HEK293 (cell line): ENCODE measurements around the gene EXOSC2.

Source experiments
- CTCF ChIA-PET: fragments of 350-600 bp; formaldehyde crosslinking; extraction: SDS; loops from one replicate; lab custom pipeline; 2021; ENCODE audit warnings: antibody characterized with exemption; lab: Yijun Ruan, JAX
- POLR2A ChIA-PET: fragments of 300-600 bp; formaldehyde crosslinking; extraction: SDS; loops from one replicate; lab custom pipeline; 2020; ENCODE audit warnings: antibody characterized with exemption, inconsistent platforms; lab: Yijun Ruan, JAX
- H3K27ac ChIP-seq: fragments of 200-500 bp; sonication (Bioruptor generic); 2 replicates; pipeline ENCODE4 v1.5.1; 2014; ENCODE audit warnings: low read depth, low read length, control low read depth, inconsistent platforms; ENCODE audit errors: extremely low read depth
- H3K36me3 ChIP-seq, 2 experiments: fragments of 200-500 bp in 1 of 2; sonication (Bioruptor generic) in 1 of 2; 1 replicate in 1 of 2; 2 replicates in 1 of 2; pipeline ENCODE4 v1.5.1; 2014 to 2017; ENCODE audit warnings: inconsistent platforms in 2 of 2, low read length in 2 of 2; ENCODE audit not compliant: control insufficient read depth in 2 of 2, insufficient read depth in 1 of 2
- H3K4me1 ChIP-seq: fragments of 200-500 bp; sonication (Bioruptor generic); 2 replicates; pipeline ENCODE4 v1.5.1; 2014; ENCODE audit warnings: mild to moderate bottlenecking, low read length, inconsistent platforms; ENCODE audit not compliant: control insufficient read depth, insufficient read depth
- H3K4me3 ChIP-seq: 2 replicates; pipeline ENCODE4 v1.5.1; 2011; ENCODE audit warnings: low read depth, mild to moderate bottlenecking, control low read depth, low read length, moderate library complexity
- H3K9me3 ChIP-seq: fragments of 200-500 bp; sonication (Bioruptor generic); 2 replicates; pipeline ENCODE4 v1.5.1; 2014; ENCODE audit warnings: low read depth, low read length, inconsistent platforms; ENCODE audit not compliant: control insufficient read depth, insufficient read depth
- BCL11B ChIP-seq: fragments of 450-650 bp; formaldehyde crosslinking; IDR thresholded peaks from 2 replicates; pipeline ENCODE4 v1.5.1; 2016; ENCODE audit warnings: low read depth, missing biosample characterization, missing genetic modification characterization
- HOXD13 ChIP-seq: sonication (generic); formaldehyde crosslinking; IDR thresholded peaks from 2 replicates; pipeline ENCODE4 v1.8.0; 2022; ENCODE audit warnings: missing genetic modification reagents, borderline replicate concordance
- KLF8 ChIP-seq: fragments of 450-650 bp; formaldehyde crosslinking; IDR thresholded peaks from 2 replicates; pipeline ENCODE4 v1.5.1; 2016; ENCODE audit warnings: missing biosample characterization, missing genetic modification characterization
- SCRT1 ChIP-seq: fragments of 450-650 bp; formaldehyde crosslinking; IDR thresholded peaks from 2 replicates; pipeline ENCODE4 v1.5.1; 2016; ENCODE audit warnings: missing biosample characterization, missing genetic modification characterization, borderline replicate concordance
- SETDB1 ChIP-seq: IDR thresholded peaks from one replicate; pipeline ENCODE4 v1.6.1; 2017; ENCODE audit warnings: mild to moderate bottlenecking, low read length, moderate library complexity, mixed read lengths; ENCODE audit not compliant: insufficient read length
- ZBTB17 ChIP-seq: fragments of 450-650 bp; formaldehyde crosslinking; IDR thresholded peaks from 2 replicates; pipeline ENCODE4 v1.5.1; 2016; ENCODE audit warnings: missing biosample characterization, missing genetic modification characterization
- ZBTB48 ChIP-seq: fragments of 450-650 bp; formaldehyde crosslinking; IDR thresholded peaks from 2 replicates; pipeline ENCODE4 v1.5.1; 2016; ENCODE audit warnings: missing biosample characterization, missing genetic modification characterization
- ZNF121 ChIP-seq: fragments of 450-650 bp; formaldehyde crosslinking; IDR thresholded peaks from 2 replicates; pipeline ENCODE4 v1.5.1; 2016; ENCODE audit warnings: missing biosample characterization, missing genetic modification characterization
- ZNF155 ChIP-seq: fragments of 450-650 bp; formaldehyde crosslinking; IDR thresholded peaks from 2 replicates; pipeline ENCODE4 v1.5.1; 2016; ENCODE audit warnings: missing biosample characterization, missing genetic modification characterization
- ZNF175 ChIP-seq: fragments of 450-650 bp; formaldehyde crosslinking; IDR thresholded peaks from 2 replicates; pipeline ENCODE4 v1.5.1; 2016; ENCODE audit warnings: missing biosample characterization, missing genetic modification characterization
- ZNF221 ChIP-seq: fragments of 450-650 bp; formaldehyde crosslinking; IDR thresholded peaks from 2 replicates; pipeline ENCODE4 v1.5.1; 2017; ENCODE audit warnings: missing biosample characterization, missing genetic modification characterization, borderline replicate concordance
- ZNF26 ChIP-seq: fragments of 450-650 bp; formaldehyde crosslinking; IDR thresholded peaks from 2 replicates; pipeline ENCODE4 v1.5.1; 2016; ENCODE audit warnings: missing biosample characterization, missing genetic modification characterization
- ZNF366 ChIP-seq: fragments of 450-650 bp; formaldehyde crosslinking; conservative IDR thresholded peaks from 2 replicates; pipeline ENCODE4 v1.5.1; 2016; ENCODE audit warnings: missing biosample characterization, missing genetic modification characterization
- ZNF416 ChIP-seq: fragments of 450-650 bp; formaldehyde crosslinking; IDR thresholded peaks from 2 replicates; pipeline ENCODE4 v1.5.1; 2016; ENCODE audit warnings: missing biosample characterization, missing genetic modification characterization
- ZNF449 ChIP-seq: fragments of 450-650 bp; formaldehyde crosslinking; IDR thresholded peaks from 2 replicates; pipeline ENCODE4 v1.5.1; 2017; ENCODE audit warnings: missing biosample characterization, mild to moderate bottlenecking, missing genetic modification characterization, moderate library complexity
- ZNF623 ChIP-seq: fragments of 450-650 bp; formaldehyde crosslinking; IDR thresholded peaks from 2 replicates; pipeline ENCODE4 v1.5.1; 2016; ENCODE audit warnings: missing biosample characterization, missing genetic modification characterization
- ZNF624 ChIP-seq: fragments of 450-650 bp; formaldehyde crosslinking; IDR thresholded peaks from 2 replicates; pipeline ENCODE4 v1.5.1; 2017; ENCODE audit warnings: missing biosample characterization, missing genetic modification characterization
- ZNF654 ChIP-seq: fragments of 450-650 bp; formaldehyde crosslinking; IDR thresholded peaks from 2 replicates; pipeline ENCODE4 v1.5.1; 2016; ENCODE audit warnings: low read depth, missing biosample characterization, missing genetic modification characterization
- ZNF664 ChIP-seq: fragments of 450-650 bp; formaldehyde crosslinking; IDR thresholded peaks from 2 replicates; pipeline ENCODE4 v1.5.1; 2016; ENCODE audit warnings: missing biosample characterization, missing genetic modification characterization

The EXOSC2 gene

GRCh38 chr9:130738281-130738680 lies 44.7 kb downstream of the EXOSC2 start:
- H3K27ac ChIP-seq = no peak overlapping the region
- H3K9me3 ChIP-seq = no peaks in the 10 kb centered on the region
- POLR2A ChIA-PET = interaction anchor here (0.5 kb wide), 2 partner anchors 208 to 489 kb away, joined by 3 to 4 read pairs; no protein-coding TSS in a partner anchor
- no peak for TF ChIP-seq ZNF624 (tag by site-specific recombination)
- H3K4me3 ChIP-seq = no peak overlapping the region
- no peaks in the 10 kb centered on the region for H3K4me1 ChIP-seq
- H3K36me3 ChIP-seq = no peaks in the 10 kb centered on the region
- CTCF ChIA-PET = no interaction called here

GRCh38 chr9:130739081-130739480 lies 45.5 kb downstream of the EXOSC2 start:
- H3K27ac ChIP-seq = no peak overlapping the region
- no peaks in the 10 kb centered on the region for H3K4me1 ChIP-seq
- TF ChIP-seq ZNF664 (0 out of 2 replicates have a peak, but pooled peaks have one; percentile 8), ZNF449 (tag by site-specific recombination) (no peak), BCL11B (tag by site-specific recombination) (no peak), ZNF366 (tag by site-specific recombination) (no peak), ZNF121 (tag by site-specific recombination) (0 out of 2 replicates have a peak, but pooled peaks have one; percentile 15), ZBTB48 (no peak)
- POLR2A ChIA-PET = interaction anchor here (0.7 kb wide), 1 partner anchor 50 kb away, joined by 3 read pairs; no protein-coding TSS in a partner anchor
- H3K9me3 ChIP-seq = no peaks in the 10 kb centered on the region
- CTCF ChIA-PET = interaction anchor here (0.6 kb wide), 2 partner anchors 854 to 1859 kb away, joined by 3 to 6 read pairs; no protein-coding TSS in a partner anchor
- H3K36me3 ChIP-seq = no peaks in the 10 kb centered on the region
- H3K4me3 ChIP-seq = no peak overlapping the region

DNA sequence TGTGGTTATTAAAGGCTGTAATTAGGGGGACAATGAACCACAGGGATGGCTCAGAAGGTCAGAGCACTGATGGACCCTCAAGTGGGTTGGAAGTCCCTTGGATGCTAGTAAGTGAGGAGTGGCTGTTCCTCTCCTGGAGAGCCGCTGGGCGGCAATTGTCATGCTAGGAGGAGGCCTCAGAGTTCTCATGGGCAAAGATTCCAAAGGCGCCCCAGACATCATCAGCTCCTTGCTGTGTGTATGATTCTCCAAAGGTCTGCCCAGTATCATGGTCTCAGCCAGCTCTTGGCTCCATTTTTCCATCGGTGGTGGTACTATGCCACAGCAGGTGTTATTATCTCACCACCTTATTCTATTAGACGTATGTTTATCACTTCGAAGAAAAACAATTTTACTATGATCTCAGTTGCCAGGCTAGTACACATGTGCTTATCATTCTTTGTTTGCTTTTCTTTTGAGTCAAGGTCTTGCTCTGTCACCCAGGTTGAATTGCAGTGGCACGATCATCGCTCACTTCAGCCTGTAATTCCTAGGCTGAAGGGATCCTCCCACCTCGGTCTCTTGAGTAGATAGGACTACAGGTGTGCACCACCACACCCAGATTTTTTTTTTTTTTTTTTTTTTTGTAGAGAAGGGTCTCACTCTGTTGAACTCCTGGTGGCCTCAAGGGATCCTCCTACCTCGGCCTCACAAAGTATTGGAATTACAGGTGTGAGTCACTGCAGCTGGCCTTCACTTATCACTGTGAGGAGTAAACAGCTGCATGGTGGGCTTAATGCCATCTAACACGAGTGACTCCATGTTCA lies 46.8 kb downstream of the EXOSC2 start:
- TF ChIP-seq ZNF416 (no peak), HOXD13 (CRISPR knock-in tag) (no peak), KLF8 (tag by site-specific recombination) (no peak), ZNF654 (no peak), SCRT1 (tag by site-specific recombination) (no peak), ZNF155 (no peak), ZBTB17 (tag by site-specific recombination) (0 out of 2 replicates have a peak, but pooled peaks have one; percentile 30), ZNF623 (tag by site-specific recombination) (no peak), ZNF175 (tag by site-specific recombination) (no peak)
- H3K4me3 ChIP-seq = no peak overlapping the region

DNA sequence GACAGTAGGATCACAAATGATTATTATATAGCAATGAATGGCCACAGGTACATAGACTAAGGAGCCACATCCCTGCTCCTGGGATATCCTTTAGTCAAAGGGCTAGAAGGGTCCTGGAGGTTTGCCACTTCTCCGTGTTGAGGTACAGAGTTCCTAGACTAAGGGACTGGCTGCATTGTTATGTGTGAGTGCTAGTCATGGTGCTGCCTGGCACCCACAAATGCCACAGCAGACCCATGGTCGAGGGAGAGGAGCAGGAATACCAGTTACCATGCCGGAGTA lies 47.4 kb downstream of the EXOSC2 start:
- H3K4me1 ChIP-seq = no peaks in the 10 kb centered on the region
- H3K27ac ChIP-seq = no peak overlapping the region
- no peak overlapping the region for H3K4me3 ChIP-seq
- TF ChIP-seq ZNF26 (tag by site-specific recombination) (0 out of 2 replicates have a peak, but pooled peaks have one; percentile 9), SETDB1 (no peak), ZNF221 (tag by site-specific recombination) (no peak)
- POLR2A ChIA-PET = interaction anchor here (0.7 kb wide), 1 partner anchor 303 kb away, joined by 4 read pairs; no protein-coding TSS in a partner anchor
- H3K9me3 ChIP-seq = no peaks in the 10 kb centered on the region
- CTCF ChIA-PET = interaction anchor here (0.7 to 1.1 kb wide), 2 partner anchors 41 to 124 kb away, joined by 3 to 4 read pairs; no protein-coding TSS in a partner anchor
- no peaks in the 10 kb centered on the region for H3K36me3 ChIP-seq

More for the DNA sequence above, 46.8 kb downstream of the EXOSC2 start:
- no peaks in the 10 kb centered on the region for H3K9me3 ChIP-seq
- H3K36me3 ChIP-seq = no peaks in the 10 kb centered on the region
- H3K4me1 ChIP-seq = no peaks in the 10 kb centered on the region
- ChIA-PET CTCF (interaction anchor here (0.7 to 1.1 kb wide), 4 partner anchors 8 to 126 kb away, joined by 3 to 4 read pairs (median 3); no protein-coding TSS in a partner anchor), POLR2A (interaction anchor here (0.7 kb wide), 1 partner anchor 303 kb away, joined by 4 read pairs; no protein-coding TSS in a partner anchor)
- no peak overlapping the region for H3K27ac ChIP-seq
